Measurements from ENCODE around the gene PRKAG3. TPM values are rescaled to one million over a fixed set of nuclear protein-coding genes. Genes with fewer than 3 reads are reported as not detected.
A peak's percentile ranks its signal among the peaks of the same experiment; 100 is the strongest.

PRKAG3 gene
- total RNA-seq (2021), result not detected in 2 replicates
- Bru-seq, nascent RNA, result not detected
- BruChase-seq, experiment 1, labeled RNA remaining after a 2-hour chase, result not detected
- BruChase-seq, experiment 2, labeled RNA remaining after a 6-hour chase, result not detected
- long read RNA-seq, result 0 reads

DNA sequence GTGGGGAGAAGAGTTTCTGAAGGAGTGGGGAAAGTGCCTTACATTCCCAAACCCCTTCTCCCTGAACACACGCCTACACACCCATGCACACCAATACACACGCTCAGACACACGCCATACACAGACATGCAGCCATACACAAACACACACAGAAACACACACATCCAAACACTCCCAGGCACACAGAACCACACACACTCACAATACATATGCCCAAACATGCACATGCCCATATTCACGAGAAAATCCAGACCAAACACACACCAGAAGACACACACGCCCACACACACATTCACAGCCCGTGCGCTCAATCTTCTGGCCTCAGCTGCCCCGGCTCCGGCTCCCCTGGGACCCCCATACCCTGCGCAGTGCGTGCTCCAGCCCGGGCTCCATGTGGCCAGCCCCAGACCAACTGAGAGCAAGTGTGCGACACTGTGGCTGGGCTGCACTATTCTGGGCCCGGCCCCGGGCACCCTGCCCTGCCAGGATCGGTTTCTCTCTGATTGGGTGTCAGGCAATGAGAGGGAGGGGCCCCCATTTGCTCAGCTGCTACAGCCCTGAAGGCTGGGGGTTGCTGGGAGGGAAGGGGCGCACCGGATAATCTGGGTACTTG lies at the start of gene PRKAG3:
TSS of gene PRKAG3 (minus strand) at position 426 of the 613 bp plus-strand sequence.
- intact Hi-C loops (cut with micrococcal nuclease; ENCODE audit: unreplicated experiment), result no loop called here
- no TSS peak for BruUV-seq (replicated peaks)
- Histone ChIP-seq H3K4me1 (ENCODE audit: insufficient read depth, low read length, poor library complexity, severe bottlenecking) (no peaks in the 10 kb centered on the region), H3K27ac (ENCODE audit: low read depth, low read length, poor library complexity, severe bottlenecking) (no peak within 1 kb of the TSS), H3K27me3 (replicated peaks; ENCODE audit: insufficient read depth, low read depth, low read length, poor library complexity) (peaks cover 15% of the 10 kb centered on the region), H3K36me3 (ENCODE audit: insufficient read depth, low read length, poor library complexity, severe bottlenecking) (no peaks in the 10 kb centered on the region), H3K9me3 (ENCODE audit: low read depth, low read length, poor library complexity, severe bottlenecking) (no peaks in the 10 kb centered on the region), H3K4me3 (ENCODE audit: low read depth, low read length, poor library complexity, severe bottlenecking) (no peak within 1 kb of the TSS)
- POLR2A ChIA-PET (ENCODE audit: low non-redundant PET), result no interaction called here
- CTCF ChIA-PET, result interaction anchor here (0.7 kb wide), 1 partner anchor 16 kb away, joined by 3 read pairs; no protein-coding TSS in a partner anchor
- no peak for DNase-seq (ENCODE audit: low spot score)
- TF ChIP-seq EZH2 (IDR thresholded peaks at IDR 0.05; ENCODE audit: borderline replicate concordance, low read depth, low read length, poor library complexity, severe bottlenecking), result no peak
- no peak for TF ChIP-seq CTCF (conservative IDR thresholded peaks at IDR 0.05; ENCODE audit: low read depth, low read length)

- peaks cover 7% of the 10 kb centered on the region for H3K27me3 ChIP-seq (replicated peaks; ENCODE audit: insufficient read depth, low read depth, low read length, poor library complexity)
- DNase-seq (ENCODE audit: low spot score), result no peak
- no peak for TF ChIP-seq CTCF (conservative IDR thresholded peaks at IDR 0.05; ENCODE audit: low read depth, low read length)
- no peak for TF ChIP-seq EZH2 (IDR thresholded peaks at IDR 0.05; ENCODE audit: borderline replicate concordance, low read depth, low read length, poor library complexity, severe bottlenecking)
- H3K4me3 ChIP-seq (ENCODE audit: low read depth, low read length, poor library complexity, severe bottlenecking), result peak overlapping the region; percentile 39
- intact Hi-C loops (cut with micrococcal nuclease; ENCODE audit: unreplicated experiment), result no loop called here
- BruUV-seq (replicated peaks), result no TSS peak
- H3K27ac ChIP-seq (ENCODE audit: low read depth, low read length, poor library complexity, severe bottlenecking), result no peak overlapping the region
- no peaks in the 10 kb centered on the region for H3K36me3 ChIP-seq (ENCODE audit: insufficient read depth, low read length, poor library complexity, severe bottlenecking)
- H3K4me1 ChIP-seq (ENCODE audit: insufficient read depth, low read length, poor library complexity, severe bottlenecking), result peaks cover 22% of the 10 kb centered on the region
- ChIA-PET CTCF (interaction anchor here (1.4 kb wide), 1 partner anchor 17 kb away, joined by 9 read pairs; no protein-coding TSS in a partner anchor), POLR2A (ENCODE audit: low non-redundant PET) (no interaction called here)
- no peaks in the 10 kb centered on the region for H3K9me3 ChIP-seq (ENCODE audit: low read depth, low read length, poor library complexity, severe bottlenecking)
These were observed 49.4 kb upstream of the PRKAG3 start for GRCh38 chr2:218880859-218881594.

DNA sequence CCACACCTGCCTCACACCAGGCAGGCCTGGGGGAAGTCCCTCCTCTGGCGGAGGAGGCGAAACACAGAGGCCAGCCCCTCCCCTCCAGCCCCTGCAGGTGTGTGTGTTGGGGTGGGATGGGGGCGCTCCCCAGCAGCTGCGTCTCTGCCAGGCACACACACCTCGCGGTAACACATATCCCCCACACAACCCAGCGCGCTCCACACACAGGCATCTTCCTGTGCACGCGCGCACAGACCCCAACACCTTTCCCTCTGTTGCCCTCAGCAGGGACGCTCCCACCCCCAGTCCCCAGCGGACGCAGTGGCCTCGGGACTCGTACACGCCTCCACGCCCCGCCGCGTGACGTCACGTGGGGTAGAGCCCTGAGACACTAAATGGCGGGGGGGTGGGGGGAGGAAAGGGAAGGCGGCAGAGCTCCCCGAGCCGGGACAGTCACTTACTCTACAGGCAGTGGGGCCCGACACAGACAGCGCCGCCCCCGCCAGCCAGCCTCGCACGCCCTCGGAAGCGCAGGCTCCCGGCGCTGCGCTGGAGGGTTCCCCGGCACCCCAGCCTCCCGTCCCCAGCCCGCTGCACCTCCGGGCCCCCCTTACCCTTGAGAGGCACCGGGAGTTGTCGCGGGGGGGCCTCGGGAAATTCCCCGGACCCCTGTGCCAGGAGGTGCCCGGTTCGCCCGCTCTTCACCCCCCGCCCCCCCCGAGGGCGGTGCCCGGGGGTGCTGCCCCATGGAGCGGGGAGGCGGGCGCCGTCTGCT lies 48.7 kb upstream of the PRKAG3 start, which contains the start of gene WNT10A:
TSS of gene WNT10A (plus strand) at position 751 of the 757 bp plus-strand sequence. CDS start 144 bp downstream, outside the sequence.
- POLR2A ChIA-PET (ENCODE audit: low non-redundant PET), result no interaction called here
- peaks cover 22% of the 10 kb centered on the region for H3K4me1 ChIP-seq (ENCODE audit: insufficient read depth, low read length, poor library complexity, severe bottlenecking)
- no peak for TF ChIP-seq EZH2 (IDR thresholded peaks at IDR 0.05; ENCODE audit: borderline replicate concordance, low read depth, low read length, poor library complexity, severe bottlenecking)
- no peak for TF ChIP-seq CTCF (conservative IDR thresholded peaks at IDR 0.05; ENCODE audit: low read depth, low read length)
- peak; percentile 28 for DNase-seq (ENCODE audit: low spot score)
- no peaks in the 10 kb centered on the region for H3K9me3 ChIP-seq (ENCODE audit: low read depth, low read length, poor library complexity, severe bottlenecking)
- CTCF ChIA-PET, result interaction anchor here (1.4 kb wide), 1 partner anchor 18 kb away, joined by 9 read pairs; no protein-coding TSS in a partner anchor
- no peaks in the 10 kb centered on the region for H3K36me3 ChIP-seq (ENCODE audit: insufficient read depth, low read length, poor library complexity, severe bottlenecking)
- intact Hi-C loops (cut with micrococcal nuclease; ENCODE audit: unreplicated experiment), result no loop called here
- peak within 1 kb of the TSS; percentile 39 for H3K4me3 ChIP-seq (ENCODE audit: low read depth, low read length, poor library complexity, severe bottlenecking)
- no TSS peak for BruUV-seq (replicated peaks)
- H3K27ac ChIP-seq (ENCODE audit: low read depth, low read length, poor library complexity, severe bottlenecking), result no peak within 1 kb of the TSS
- H3K27me3 ChIP-seq (replicated peaks; ENCODE audit: insufficient read depth, low read depth, low read length, poor library complexity), result peaks cover 15% of the 10 kb centered on the region
